ENCODE data around the gene AMOTL1.

AMOTL1 gene

DNA sequence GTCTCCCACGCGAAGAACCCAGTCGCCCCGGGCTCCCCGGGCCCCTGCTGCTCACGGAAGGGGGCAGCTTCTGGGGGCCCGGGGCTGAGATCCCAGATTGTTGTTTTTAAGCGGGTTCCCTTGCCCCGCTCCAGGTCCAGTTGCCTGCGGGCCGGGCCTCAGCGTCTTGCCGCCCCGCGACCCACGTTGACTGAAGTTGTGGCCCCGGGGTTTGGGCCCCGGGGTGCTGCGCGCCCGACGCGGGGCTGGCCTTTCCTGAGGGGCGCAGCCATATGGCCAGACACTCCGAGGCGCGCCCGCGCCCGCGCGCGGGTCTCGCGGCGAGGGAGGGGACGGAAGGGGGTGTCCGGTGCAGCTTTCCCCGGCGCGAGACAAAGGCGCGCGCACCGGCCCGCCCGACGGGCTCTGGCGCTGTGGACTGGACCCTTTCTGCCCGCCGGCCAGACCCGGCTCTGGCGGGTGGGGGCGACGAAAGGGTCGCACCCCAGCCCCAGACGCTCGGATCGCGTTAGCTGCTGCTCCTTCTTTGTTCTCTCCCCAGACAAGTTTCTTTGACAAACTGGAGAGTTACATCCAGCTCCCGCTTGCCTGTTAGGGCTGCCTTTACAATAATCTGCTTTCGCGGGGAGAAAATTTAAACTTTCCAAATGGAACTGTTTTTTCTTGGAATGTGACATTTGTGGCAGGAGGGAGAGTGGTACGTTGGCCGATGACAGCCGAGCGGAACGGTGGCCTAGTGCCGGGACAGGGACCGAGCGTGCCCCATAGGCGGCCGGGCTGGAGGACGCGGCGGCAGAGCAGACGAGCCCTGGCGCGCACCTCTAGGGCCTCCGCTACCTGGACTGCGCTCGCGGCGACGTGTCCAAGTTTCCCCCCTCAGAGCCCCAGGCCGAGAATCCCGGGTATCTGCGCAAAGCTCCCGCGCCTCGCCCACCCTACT is 716 bp downstream of the AMOTL1 start:
- DNase-seq (ENCODE audit: low read depth) = no peak

DNA sequence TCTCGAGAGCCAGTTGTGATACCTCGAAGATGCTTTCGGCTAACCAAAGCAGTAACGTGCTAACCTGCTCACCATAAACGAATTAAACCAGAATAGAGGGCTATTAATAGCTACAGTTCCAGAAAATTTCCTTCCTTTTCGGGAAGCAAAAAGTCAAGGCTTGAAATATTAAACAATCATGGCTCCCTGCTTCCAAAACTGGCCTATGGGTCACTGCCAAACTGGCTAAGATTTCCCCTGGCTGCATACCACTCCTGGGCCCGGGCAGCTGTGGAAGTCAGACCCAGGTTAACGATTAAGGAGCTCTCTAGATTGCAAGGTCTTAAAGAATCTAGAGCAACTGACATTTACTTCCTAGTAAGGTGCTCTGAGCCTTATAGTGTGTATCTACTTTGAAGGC is 1.7 kb downstream of the AMOTL1 start:
- no peak for DNase-seq (ENCODE audit: low read depth)

GRCh38 chr11:94770563-94771120 is 2.5 kb downstream of the AMOTL1 start:
- no peak for DNase-seq (ENCODE audit: low read depth)

DNA sequence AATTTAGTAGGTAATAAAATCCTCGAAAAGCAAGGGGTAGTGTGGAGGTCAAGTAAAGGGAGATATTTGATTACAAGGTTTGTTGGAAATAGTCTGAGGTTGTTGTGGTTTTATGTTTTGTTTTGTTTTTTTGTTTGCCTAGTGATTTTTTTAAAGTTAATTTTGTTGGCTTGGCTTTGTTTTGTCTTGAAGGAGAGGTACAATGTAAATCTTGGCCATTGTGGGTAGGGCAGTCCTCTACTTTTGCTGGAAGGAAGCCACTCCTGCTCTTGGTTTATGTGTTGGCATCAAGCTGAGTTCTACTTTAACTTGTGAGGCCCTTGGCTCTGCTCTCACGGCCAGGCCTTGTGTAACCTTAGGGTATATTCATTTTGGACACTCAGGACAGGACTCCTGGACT is 3.2 kb downstream of the AMOTL1 start:
- no peak for DNase-seq (ENCODE audit: low read depth)

- DNase-seq (ENCODE audit: low read depth) = no peak
Measured at GRCh38 chr11:94771951-94772350, 3.8 kb downstream of the AMOTL1 start.

GRCh38 chr11:94773842-94774241 is 5.7 kb downstream of the AMOTL1 start:
- DNase-seq (ENCODE audit: low read depth) = no peak

DNA sequence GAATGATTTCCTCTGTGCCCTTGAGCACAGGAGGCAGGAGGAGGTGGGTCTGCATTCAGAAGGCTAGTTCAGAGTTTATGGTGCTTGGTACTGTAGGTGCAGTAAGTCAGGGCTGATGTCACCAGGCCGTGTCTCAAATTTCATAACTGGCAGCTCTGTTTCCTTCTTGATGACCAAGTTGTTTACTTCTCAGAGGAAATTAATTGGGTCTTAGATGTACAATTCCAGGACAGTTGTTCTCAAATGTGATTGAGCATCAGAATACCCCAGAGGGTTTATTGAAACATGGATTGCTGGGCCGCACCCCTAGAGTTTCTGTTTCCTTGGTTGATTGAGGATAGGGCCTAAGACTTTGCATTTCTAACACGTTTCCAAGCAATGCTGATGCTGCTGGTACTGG is 6.2 kb downstream of the AMOTL1 start:
- DNase-seq (ENCODE audit: low read depth) = no peak

DNA sequence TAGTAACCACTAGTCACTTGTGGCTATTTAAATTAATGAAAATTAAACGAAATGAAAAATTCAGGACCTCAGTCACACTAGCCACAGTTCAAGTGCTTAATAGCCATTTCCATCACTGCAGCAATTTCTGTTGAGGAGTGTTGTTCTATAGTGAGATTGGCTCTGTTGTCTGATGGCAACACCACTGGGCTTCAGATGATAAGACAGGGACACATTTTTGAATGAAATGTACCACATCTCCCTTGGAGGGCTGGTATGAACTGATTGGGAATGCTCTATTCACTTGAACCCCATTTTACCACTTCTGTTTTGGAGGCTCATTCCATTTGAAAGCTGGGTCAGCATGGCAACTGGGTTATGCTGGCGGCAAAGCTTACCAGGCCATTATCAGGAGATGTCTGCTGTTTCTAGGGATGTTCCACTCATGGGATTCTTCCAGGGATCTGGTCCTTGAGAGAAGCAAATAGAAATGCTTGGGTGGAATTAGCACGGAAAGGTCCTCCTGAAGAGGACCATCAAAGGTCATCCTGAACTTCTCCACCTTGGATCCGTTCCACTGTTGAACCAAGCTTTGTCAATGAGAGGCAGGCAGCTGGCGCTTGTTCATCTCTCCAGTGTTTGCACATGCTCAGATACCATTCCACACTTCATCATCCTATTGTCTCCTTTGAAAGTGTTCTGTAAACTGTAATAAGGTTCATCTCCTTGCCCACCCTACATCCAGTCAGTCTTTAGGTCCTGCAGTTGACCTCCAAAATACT is 7.6 kb downstream of the AMOTL1 start:
- DNase-seq (ENCODE audit: low read depth) = no peak

DNA sequence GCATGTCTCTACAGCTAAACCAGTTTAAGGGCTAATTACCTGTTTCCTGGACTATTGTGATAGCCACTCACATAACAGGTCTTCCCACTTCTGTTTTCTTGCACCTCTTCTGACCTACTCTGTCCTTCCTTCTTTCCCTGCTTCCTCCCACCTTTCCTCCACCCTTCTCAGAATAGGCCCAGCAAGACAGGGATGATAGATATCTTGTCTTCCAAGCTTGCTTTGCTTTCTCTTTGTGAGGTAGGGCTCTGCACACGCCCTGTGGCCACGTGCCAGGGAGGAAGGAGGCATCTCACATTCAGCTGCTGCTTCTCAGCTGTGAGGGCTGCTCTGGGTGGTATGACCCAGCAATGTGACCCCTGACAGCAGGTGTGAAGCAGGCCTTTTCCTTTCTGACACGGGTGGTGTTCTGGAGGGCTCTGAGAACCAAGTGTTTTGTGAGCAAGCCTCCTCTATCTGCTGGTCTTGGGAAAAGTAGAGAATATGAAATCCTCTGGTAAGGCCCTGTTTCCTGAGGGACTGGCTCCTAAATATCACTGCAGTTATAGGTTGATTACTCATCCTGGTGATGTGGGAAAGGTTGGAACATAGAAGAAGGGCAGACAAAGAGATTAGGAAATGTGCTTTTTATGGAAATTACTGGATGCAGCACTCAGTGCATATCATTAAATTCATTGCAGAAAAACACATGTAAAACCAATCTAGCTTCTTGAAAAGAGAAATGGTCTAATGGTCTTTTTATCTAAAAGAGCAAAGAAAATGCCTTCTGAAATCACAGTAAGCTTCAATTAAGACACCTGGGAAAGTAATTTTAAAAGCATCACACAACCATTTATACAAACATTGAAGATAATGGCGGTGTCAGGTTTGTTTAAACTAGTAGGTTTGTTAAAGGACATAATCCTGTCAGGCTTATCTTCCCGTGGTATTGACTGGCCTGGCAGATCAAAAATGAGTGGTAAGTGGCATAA is 8.5 kb downstream of the AMOTL1 start:
- no peak for DNase-seq (ENCODE audit: low read depth)

DNA sequence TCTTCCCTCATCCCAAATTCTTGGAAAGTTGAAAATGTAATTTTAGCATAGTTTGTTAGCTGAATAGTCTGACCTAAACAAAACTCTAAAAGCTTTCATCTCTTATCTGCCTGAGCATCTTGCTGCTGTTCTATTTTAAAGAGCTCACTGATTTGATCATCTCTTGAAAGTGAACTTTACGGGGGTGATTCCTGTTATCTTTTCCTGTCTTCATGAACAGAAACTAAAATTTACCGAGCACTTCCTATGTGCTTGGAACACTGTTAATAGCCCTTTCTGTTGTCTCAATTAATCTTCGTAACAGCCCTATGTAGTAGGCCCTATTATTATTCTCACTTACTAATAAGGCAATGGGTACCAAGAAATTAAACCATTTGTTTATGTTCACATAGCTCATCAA is 12.3 kb downstream of the AMOTL1 start:
- DNase-seq (ENCODE audit: low read depth) = no peak

- peak; percentile 24 for DNase-seq (ENCODE audit: low read depth)
Measured at GRCh38 chr11:94781837-94782236, 13.7 kb downstream of the AMOTL1 start.

- DNase-seq (ENCODE audit: low read depth) = no peak
Measured at GRCh38 chr11:94782446-94782845, 14.3 kb downstream of the AMOTL1 start.

- DNase-seq (ENCODE audit: low read depth) = no peak
Measured at GRCh38 chr11:94784884-94785283, 16.7 kb downstream of the AMOTL1 start.

- no peak for DNase-seq (ENCODE audit: low read depth)
Measured at GRCh38 chr11:94785509-94785908, 17.4 kb downstream of the AMOTL1 start.

- peak; percentile 28 for DNase-seq (ENCODE audit: low read depth)
Measured at GRCh38 chr11:94786264-94787126, 18.3 kb downstream of the AMOTL1 start.

GRCh38 chr11:94787801-94788200 is 19.6 kb downstream of the AMOTL1 start:
- no peak for DNase-seq (ENCODE audit: low read depth)

DNA sequence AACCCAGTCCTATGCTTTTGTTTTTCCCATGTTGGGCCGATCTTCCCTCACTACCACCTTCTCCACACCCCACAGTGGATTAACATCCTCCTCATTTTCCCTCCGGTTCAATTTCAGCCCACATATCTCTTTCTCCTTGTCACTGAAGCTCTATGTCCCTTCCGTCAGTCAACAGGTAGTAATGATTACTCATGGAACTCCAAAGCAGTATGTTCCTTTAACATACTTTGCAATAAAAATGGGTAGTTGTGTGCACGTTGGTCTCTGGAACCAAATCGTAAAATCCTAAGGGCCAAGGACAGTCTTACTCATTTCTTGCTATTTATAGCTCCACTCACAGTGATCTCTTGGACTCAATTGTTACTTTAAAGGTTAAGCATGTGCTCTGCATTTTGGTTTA is 20.2 kb downstream of the AMOTL1 start:
- DNase-seq (ENCODE audit: low read depth) = no peak

DNA sequence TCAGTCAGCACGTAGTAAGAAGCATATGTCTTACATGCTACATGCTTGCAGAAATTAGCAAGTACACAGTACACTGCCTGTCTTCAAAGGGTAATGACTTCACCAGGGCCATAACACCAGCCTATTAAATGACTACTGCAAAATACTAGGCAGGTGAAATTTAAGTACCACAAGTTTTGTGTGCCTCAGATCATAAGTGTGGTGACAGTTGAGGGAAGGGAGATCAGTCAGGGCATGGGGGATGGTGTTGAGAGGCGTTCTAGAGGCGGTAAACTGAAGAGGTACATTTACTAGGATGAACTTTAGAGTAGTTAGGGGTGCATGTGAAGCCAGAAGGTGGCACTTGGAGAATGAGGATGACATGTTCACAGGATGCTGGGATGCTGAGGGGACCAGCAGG is 22.0 kb downstream of the AMOTL1 start:
- no peak for DNase-seq (ENCODE audit: low read depth)

DNA sequence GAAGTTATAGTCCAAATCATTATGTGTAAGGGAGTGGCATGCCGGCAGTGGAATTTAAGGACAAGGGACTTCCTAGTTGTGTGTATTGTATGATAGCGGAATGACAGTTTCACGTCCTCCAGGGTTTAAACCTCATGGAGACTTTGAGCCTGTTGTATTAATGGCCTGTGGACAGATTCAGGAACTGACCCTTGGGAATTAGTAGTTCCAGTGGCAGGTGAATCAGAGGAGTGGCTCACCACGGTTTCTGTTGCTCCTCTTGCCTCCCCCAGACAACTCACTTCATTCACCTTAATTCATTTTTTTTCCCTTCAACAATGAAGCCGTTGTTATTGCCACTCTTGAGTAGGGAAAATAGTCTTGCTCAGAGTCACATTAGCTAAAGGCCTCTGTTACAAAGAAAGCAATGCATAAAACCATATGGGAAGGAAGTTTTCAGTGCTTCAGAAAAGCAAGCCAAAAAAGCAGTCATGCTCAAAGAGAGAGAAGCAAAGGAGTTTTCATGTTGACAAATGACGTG is 22.6 kb downstream of the AMOTL1 start:
- DNase-seq (ENCODE audit: low read depth) = no peak

GRCh38 chr11:94791216-94791889 is 23.2 kb downstream of the AMOTL1 start:
- no peak for DNase-seq (ENCODE audit: low read depth)

Data from fibroblast of the conjunctiva (primary cell).